ENCODE data around the gene TUBA1A. TPM values are rescaled to one million over a fixed set of nuclear protein-coding genes. Genes with fewer than 3 reads are reported as not detected.
"Not testable (repeated sequence)": the region's sequence is repeated elsewhere in the genome, so short reads cannot be mapped to it uniquely, and the experiment has no call there.

TUBA1A gene
- polyA plus RNA-seq, 2 of the 4 experiments (the other 2 are of a cell fraction), result 163 to 222 TPM

DNA sequence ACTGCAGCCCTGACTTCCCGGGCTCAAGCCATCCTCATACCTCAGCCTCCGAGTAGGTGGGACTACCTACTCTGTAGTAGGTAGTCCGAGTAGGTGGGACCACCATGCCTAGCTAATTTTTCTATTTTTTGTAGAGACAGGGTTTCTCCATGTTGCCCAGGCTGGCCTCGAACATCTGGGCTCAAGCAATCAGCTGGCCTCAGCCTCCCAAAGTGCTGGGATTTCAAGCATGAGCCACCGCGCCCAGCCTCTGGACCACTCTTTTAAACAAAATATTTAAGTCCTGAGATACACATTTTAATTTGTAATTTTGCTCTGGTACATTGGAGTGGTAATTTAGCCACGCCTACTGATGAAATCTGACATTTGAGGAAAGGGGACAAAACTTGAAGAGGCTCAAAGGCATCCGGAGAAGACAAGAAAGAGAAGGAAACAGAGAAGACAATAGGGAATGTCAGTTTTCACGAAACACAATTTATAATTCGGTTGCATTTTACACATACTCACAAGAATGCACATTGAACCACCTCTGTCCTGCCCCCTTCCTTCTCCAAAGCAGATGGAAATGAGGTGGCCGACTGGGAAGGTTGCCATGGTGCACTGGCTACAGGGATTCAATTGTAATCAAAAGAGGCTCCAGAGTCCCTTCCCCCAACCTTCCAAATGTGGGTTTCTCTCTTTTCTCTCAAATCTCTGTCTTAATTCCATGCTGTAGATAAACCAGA lies 9.7 kb upstream of the TUBA1A start:
- Histone ChIP-seq H3K4me3 (no peak overlapping the region), H3K27ac (peak overlapping the region in 1 of 2 experiments; percentile 36; a peak in 2 of 6 replicates), H3K9me3 (no peaks in the 10 kb centered on the region), H3K4me2 (peak overlapping the region; percentile 1; the same call in 1 of the 3 replicates), H3K4me1 (peaks cover 30% of the 10 kb centered on the region)
- peak in 1 of 2 experiments; percentile 25; a peak in 2 of 6 replicates for ATAC-seq
- CTCF ChIA-PET, result interaction anchor here (1.4 to 3.8 kb wide), 3 partner anchors 10 to 36 kb away, joined by 5 to 15 read pairs (median 10); partner anchors contain the start of gene TUBA1A
- TF ChIP-seq FOXS1 (CRISPR knock-in tag; IDR thresholded peaks at IDR 0.05), result no peak
- no peak for TF ChIP-seq CBX2 (IDR thresholded peaks at IDR 0.05; ENCODE audit: borderline replicate concordance, low read depth)
- no peak for FAIRE-seq
- POLR2A ChIA-PET, result interaction anchor here (1.0 to 1.3 kb wide), 2 partner anchors 10 to 68 kb away, joined by 3 to 6 read pairs; partner anchors contain the start of genes TUBA1A and TUBA1B
- WGBS (ENCODE audit: missing lambda C conversion rate), result 67% methylated on average over 11 of the region's 11 CpGs
- DNase-seq (ENCODE audit: low read depth in 1 of 2, low spot score in 1 of 2), result no peak

DNA sequence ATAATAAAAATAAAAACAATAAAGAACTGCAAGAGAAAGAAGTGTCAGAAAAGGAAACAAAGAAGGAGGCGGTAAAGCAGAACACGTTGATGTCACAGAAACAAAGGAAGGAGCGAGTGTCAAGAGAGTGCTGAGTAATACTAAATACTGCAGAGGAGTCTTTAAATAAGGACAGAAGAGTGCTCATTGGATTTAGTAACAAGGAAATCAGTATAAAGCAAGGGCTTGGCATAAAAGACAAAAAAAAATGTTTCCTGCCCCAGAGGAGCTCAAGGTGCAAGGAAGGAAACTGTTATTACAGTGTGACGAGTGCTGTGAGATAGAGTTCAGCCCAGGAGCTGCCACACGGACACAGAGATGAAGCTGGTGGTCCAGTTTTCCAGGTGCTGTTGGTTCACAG lies 8.4 kb upstream of the TUBA1A start:
- CTCF ChIA-PET, result interaction anchor here (0.7 to 3.8 kb wide), 4 partner anchors 9 to 67 kb away, joined by 4 to 15 read pairs (median 4); partner anchors contain the start of gene TUBA1A
- POLR2A ChIA-PET, result interaction anchor here (1.0 kb wide), 1 partner anchor 66 kb away, joined by 3 read pairs; the partner anchor contains the start of gene TUBA1B
- Histone ChIP-seq H3K9me3 (no peaks in the 10 kb centered on the region), H3K4me1 (peaks cover 30% of the 10 kb centered on the region), H3K4me2 (no peak overlapping the region), H3K4me3 (no peak overlapping the region), H3K27ac (no peak overlapping the region)
- ATAC-seq (no peak), DNase-seq (ENCODE audit: low read depth in 1 of 2, low spot score in 1 of 2) (no peak), FAIRE-seq (no peak)
- TF ChIP-seq FOXS1 (CRISPR knock-in tag; IDR thresholded peaks at IDR 0.05) (no peak), MAX (IDR thresholded peaks at IDR 0.05) (no peak), CBX8 (IDR thresholded peaks at IDR 0.05) (no peak), BHLHE40 (IDR thresholded peaks at IDR 0.05; ENCODE audit: low read depth, low read length) (no peak), KDM5A (IDR thresholded peaks at IDR 0.05) (no peak), FOSL2 (IDR thresholded peaks at IDR 0.05) (no peak), FOSL2 (CRISPR knock-in tag; IDR thresholded peaks at IDR 0.05) (no peak), HOXA7 (CRISPR knock-in tag; IDR thresholded peaks at IDR 0.05) (no peak), ZNF302 (CRISPR knock-in tag; IDR thresholded peaks at IDR 0.05) (no peak), NR3C1 (IDR thresholded peaks at IDR 0.05) (no peak), CBX2 (IDR thresholded peaks at IDR 0.05; ENCODE audit: borderline replicate concordance, low read depth) (no peak), TFCP2L1 (CRISPR knock-in tag; IDR thresholded peaks at IDR 0.05) (no peak), SMC3 (IDR thresholded peaks at IDR 0.05) (no peak), PHF8 (IDR thresholded peaks at IDR 0.05; ENCODE audit: borderline replicate concordance, low read depth) (no peak), KDM1A (IDR thresholded peaks at IDR 0.05; ENCODE audit: low read depth) (no peak), RAD21 (conservative IDR thresholded peaks at IDR 0.05 in 1 of 2, IDR thresholded peaks at IDR 0.05 in 1 of 2) (no peak), HDAC2 (IDR thresholded peaks at IDR 0.05) (no peak)
- 80% methylated on average over 5 of the region's 5 CpGs for WGBS (ENCODE audit: missing lambda C conversion rate)

- no peak for FAIRE-seq
- 75% methylated on average over 3 of the region's 3 CpGs for WGBS (ENCODE audit: missing lambda C conversion rate)
- ChIA-PET CTCF (interaction anchor here (0.6 to 3.8 kb wide), 3 partner anchors 38 to 653 kb away, joined by 3 to 15 read pairs (median 3); partner anchors contain the start of gene TUBA1B), POLR2A (interaction anchor here (1.3 kb wide), 1 partner anchor 65 kb away, joined by 5 read pairs; the partner anchor contains the start of gene TUBA1B)
- TF ChIP-seq RARB (CRISPR knock-in tag; IDR thresholded peaks at IDR 0.05) (no peak), GATA3 (IDR thresholded peaks at IDR 0.05; ENCODE audit: borderline replicate concordance) (no peak), E2F6 (IDR thresholded peaks at IDR 0.05; ENCODE audit: borderline replicate concordance, low read depth) (no peak), ZNF302 (CRISPR knock-in tag; IDR thresholded peaks at IDR 0.05) (no peak), HES2 (IDR thresholded peaks at IDR 0.05) (no peak), ZC3H11A (IDR thresholded peaks at IDR 0.05) (no peak), FOSB (CRISPR knock-in tag; IDR thresholded peaks at IDR 0.05) (no peak), KDM1A (IDR thresholded peaks at IDR 0.05; ENCODE audit: low read depth) (no peak), BHLHE40 (IDR thresholded peaks at IDR 0.05; ENCODE audit: low read depth, low read length) (no peak)
- no peak; a peak in 1 of 6 replicates for ATAC-seq
- no peak for DNase-seq (ENCODE audit: low read depth in 1 of 2, low spot score in 1 of 2)
- Histone ChIP-seq H3K9me3 (no peaks in the 10 kb centered on the region), H3K4me3 (no peak overlapping the region), H3K27ac (no peak overlapping the region), H3K4me1 (peaks cover 16% of the 10 kb centered on the region), H3K4me2 (no peak overlapping the region)
Measured at GRCh38 chr12:49195736-49196135, 6.9 kb upstream of the TUBA1A start.

DNA sequence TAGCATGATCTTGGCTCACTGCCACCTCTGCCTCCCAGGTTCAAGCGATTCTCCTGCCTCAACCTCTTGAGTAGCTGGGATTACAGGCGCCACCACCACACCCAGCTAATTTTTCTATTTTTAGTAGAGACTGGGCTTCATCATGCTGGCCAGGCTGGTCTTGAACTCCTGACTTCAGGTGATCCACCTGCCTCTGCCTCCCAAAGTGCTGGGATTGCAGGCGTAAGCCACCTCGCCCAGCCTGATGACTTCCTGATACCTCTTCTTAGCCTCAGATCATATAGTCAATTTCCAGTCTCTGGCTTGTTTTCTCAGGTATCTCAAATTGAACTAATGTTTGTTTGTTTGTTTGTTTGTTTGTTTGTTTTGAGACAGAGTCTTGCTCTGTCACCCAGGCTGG lies 4.9 kb upstream of the TUBA1A start:
- ATAC-seq; H3K4me2 ChIP-seq; FAIRE-seq; POLR2A ChIA-PET; H3K27ac ChIP-seq; DNase-seq (ENCODE audit: low read depth in 1 of 2, low spot score in 1 of 2); H3K9me3 ChIP-seq; H3K4me3 ChIP-seq: not testable (repeated sequence)
- peaks cover 13% of the 10 kb centered on the region for H3K4me1 ChIP-seq
- CTCF ChIA-PET, result interaction anchor here (0.6 to 1.5 kb wide), 2 partner anchors 42 to 192 kb away, joined by 3 to 4 read pairs; no protein-coding TSS in a partner anchor
- WGBS (ENCODE audit: missing lambda C conversion rate), result 77% methylated on average over 4 of the region's 4 CpGs

- 82% methylated on average over 6 of the region's 6 CpGs for WGBS (ENCODE audit: missing lambda C conversion rate)
- ATAC-seq; DNase-seq (ENCODE audit: low read depth in 1 of 2, low spot score in 1 of 2); H3K4me2 ChIP-seq; H3K9me3 ChIP-seq; H3K27ac ChIP-seq; H3K4me3 ChIP-seq; POLR2A ChIA-PET; FAIRE-seq: not testable (repeated sequence)
- H3K4me1 ChIP-seq, result peaks cover 19% of the 10 kb centered on the region
- CTCF ChIA-PET, result interaction anchor here (0.9 kb wide), 1 partner anchor 61 kb away, joined by 3 read pairs; no protein-coding TSS in a partner anchor
Measured at GRCh38 chr12:49191498-49191897, 2.6 kb upstream of the TUBA1A start.
